Measurements from ENCODE around the gene PRSS38. TPM values are rescaled to one million over a fixed set of nuclear protein-coding genes. Genes with fewer than 3 reads are reported as not detected.

Gene PRSS38
- total RNA-seq, 1 donor from 2014 or later, result not detected

DNA sequence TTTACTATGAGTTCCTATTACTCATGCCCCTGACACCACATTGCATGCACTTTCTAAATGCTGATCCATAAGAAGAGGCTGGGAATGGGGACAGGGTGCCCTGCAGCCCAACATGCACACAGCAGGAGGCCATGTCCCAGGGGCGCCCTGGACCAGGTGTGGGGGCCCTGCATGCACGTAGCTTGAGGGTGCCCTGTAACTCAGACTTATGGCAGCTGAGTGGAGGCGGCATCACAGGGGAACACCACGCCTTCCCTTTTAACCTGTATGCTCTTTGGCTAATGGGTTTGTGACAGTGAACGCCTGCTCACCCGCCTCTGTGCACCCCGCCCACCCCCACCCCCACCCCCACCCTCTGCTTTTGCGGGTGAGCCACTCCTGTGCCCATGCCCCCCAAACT is 44.1 kb upstream of the PRSS38 start:
- H3K27me3 Mint-ChIP-seq (ENCODE audit: unreplicated experiment), result peaks cover 12% of the 10 kb centered on the region
- TF ChIP-seq, protein P1, sequence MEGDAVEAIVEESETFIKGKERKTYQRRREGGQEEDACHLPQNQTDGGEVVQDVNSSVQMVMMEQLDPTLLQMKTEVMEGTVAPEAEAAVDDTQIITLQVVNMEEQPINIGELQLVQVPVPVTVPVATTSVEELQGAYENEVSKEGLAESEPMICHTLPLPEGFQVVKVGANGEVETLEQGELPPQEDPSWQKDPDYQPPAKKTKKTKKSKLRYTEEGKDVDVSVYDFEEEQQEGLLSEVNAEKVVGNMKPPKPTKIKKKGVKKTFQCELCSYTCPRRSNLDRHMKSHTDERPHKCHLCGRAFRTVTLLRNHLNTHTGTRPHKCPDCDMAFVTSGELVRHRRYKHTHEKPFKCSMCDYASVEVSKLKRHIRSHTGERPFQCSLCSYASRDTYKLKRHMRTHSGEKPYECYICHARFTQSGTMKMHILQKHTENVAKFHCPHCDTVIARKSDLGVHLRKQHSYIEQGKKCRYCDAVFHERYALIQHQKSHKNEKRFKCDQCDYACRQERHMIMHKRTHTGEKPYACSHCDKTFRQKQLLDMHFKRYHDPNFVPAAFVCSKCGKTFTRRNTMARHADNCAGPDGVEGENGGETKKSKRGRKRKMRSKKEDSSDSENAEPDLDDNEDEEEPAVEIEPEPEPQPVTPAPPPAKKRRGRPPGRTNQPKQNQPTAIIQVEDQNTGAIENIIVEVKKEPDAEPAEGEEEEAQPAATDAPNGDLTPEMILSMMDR (IDR thresholded peaks at IDR 0.05; ENCODE audit: partially characterized antibody, unreplicated experiment), result no peak
- H3K4me1 Mint-ChIP-seq (ENCODE audit: low read depth, unreplicated experiment), result peaks cover 22% of the 10 kb centered on the region
- H3K27ac Mint-ChIP-seq (ENCODE audit: unreplicated experiment), result no peak overlapping the region
- no peak overlapping the region for H3K4me3 Mint-ChIP-seq (ENCODE audit: unreplicated experiment)
- no peak for DNase-seq
- peaks cover 12% of the 10 kb centered on the region for H3K9me3 Mint-ChIP-seq (ENCODE audit: unreplicated experiment)
- peaks cover 8% of the 10 kb centered on the region for H3K36me3 Mint-ChIP-seq (ENCODE audit: unreplicated experiment)

DNA sequence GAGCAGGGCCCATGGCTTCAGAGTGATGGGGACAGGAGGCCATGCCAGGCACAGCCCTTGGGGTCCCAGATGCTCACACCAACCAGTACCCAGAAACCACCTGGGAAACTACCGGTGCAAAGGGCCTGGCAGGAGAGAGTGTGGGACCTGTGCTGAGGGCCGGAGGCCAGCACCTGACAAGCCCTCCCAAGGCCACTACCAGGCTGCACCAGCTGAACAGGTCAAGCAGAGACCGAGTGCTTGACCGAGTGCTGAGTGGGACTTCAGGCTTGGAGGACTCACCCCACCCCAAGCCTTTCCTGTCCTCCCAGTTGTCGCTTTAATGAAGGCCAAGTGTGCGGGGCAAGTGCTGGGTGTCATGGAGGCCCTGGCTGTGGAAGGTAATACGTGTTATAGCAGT is 43.7 kb upstream of the PRSS38 start:
- Mint-ChIP-seq H3K36me3 (ENCODE audit: unreplicated experiment) (peaks cover 8% of the 10 kb centered on the region), H3K4me1 (ENCODE audit: low read depth, unreplicated experiment) (peaks cover 20% of the 10 kb centered on the region), H3K4me3 (ENCODE audit: unreplicated experiment) (no peak overlapping the region), H3K27ac (ENCODE audit: unreplicated experiment) (no peak overlapping the region), H3K9me3 (ENCODE audit: unreplicated experiment) (peaks cover 12% of the 10 kb centered on the region), H3K27me3 (ENCODE audit: unreplicated experiment) (peaks cover 12% of the 10 kb centered on the region)
- TF ChIP-seq, protein P1 (IDR thresholded peaks at IDR 0.05; ENCODE audit: partially characterized antibody, unreplicated experiment), result no peak
- DNase-seq, result no peak

DNA sequence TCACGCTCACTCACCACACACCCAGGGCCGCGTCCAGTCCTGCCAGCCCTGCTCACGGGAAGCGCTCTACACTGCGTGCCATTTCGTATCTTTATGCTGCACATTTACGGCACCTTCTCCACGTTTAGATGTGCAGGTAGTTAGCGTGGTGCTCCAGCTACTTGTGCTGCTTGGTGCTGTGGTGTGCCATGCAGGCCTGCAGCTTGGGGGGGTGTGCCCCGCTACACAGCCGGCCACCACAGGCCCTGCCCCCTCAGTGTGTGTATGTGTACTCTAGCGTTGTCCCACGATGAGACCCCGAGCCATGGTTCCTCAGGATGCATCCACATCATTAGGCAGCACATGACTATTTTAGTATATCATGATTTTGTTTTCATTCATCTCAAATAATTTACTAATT is 41.9 kb upstream of the PRSS38 start:
- H3K27me3 Mint-ChIP-seq (ENCODE audit: unreplicated experiment), result peaks cover 10% of the 10 kb centered on the region
- DNase-seq, result no peak
- no peak overlapping the region for H3K27ac Mint-ChIP-seq (ENCODE audit: unreplicated experiment)
- TF ChIP-seq, protein P1 (IDR thresholded peaks at IDR 0.05; ENCODE audit: partially characterized antibody, unreplicated experiment), result no peak
- H3K4me1 Mint-ChIP-seq (ENCODE audit: low read depth, unreplicated experiment), result peaks cover 16% of the 10 kb centered on the region
- peaks cover 7% of the 10 kb centered on the region for H3K9me3 Mint-ChIP-seq (ENCODE audit: unreplicated experiment)
- no peak overlapping the region for H3K4me3 Mint-ChIP-seq (ENCODE audit: unreplicated experiment)
- H3K36me3 Mint-ChIP-seq (ENCODE audit: unreplicated experiment), result peaks cover 7% of the 10 kb centered on the region

DNA sequence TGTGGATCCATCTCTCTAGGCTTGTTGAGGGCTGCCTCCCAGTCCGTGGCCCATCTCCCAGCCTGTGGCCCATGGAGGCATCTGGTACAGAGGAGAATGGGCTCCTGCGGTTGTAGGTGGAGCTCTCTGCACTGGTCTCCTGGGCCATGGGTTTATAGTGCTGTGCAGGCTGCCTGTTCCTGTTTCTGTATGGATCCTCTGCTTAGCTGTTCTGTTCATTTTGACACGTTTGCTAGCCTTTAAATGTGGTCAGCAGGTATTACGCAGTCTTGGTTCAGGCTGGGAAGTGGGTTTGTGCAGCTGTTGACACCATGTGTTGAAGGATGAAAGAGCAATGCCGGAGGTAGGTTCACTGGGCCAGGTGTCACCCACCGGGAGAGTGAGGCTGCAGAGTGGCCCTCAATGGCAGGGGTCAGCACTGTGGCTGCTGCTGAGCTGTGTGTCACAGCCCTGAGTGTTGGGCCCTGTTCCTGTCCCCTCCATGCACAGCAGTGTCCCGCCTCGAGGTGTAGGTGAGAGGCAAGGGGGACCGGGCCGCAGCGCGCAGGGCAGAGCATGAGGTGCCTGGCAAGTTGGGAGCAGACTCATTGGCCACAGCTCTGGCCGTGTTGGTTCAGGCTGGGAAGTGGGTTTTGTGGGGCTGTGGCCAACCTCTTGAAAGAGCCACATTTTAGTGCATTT is 41.3 kb upstream of the PRSS38 start:
- Mint-ChIP-seq H3K27ac (ENCODE audit: unreplicated experiment) (no peak overlapping the region), H3K27me3 (ENCODE audit: unreplicated experiment) (peaks cover 10% of the 10 kb centered on the region), H3K36me3 (ENCODE audit: unreplicated experiment) (peaks cover under 1% of the 10 kb centered on the region), H3K4me1 (ENCODE audit: low read depth, unreplicated experiment) (peaks cover 16% of the 10 kb centered on the region), H3K4me3 (ENCODE audit: unreplicated experiment) (no peak overlapping the region), H3K9me3 (ENCODE audit: unreplicated experiment) (peaks cover 6% of the 10 kb centered on the region)
- TF ChIP-seq, protein P1 (IDR thresholded peaks at IDR 0.05; ENCODE audit: partially characterized antibody, unreplicated experiment), result no peak
- no peak for DNase-seq

DNA sequence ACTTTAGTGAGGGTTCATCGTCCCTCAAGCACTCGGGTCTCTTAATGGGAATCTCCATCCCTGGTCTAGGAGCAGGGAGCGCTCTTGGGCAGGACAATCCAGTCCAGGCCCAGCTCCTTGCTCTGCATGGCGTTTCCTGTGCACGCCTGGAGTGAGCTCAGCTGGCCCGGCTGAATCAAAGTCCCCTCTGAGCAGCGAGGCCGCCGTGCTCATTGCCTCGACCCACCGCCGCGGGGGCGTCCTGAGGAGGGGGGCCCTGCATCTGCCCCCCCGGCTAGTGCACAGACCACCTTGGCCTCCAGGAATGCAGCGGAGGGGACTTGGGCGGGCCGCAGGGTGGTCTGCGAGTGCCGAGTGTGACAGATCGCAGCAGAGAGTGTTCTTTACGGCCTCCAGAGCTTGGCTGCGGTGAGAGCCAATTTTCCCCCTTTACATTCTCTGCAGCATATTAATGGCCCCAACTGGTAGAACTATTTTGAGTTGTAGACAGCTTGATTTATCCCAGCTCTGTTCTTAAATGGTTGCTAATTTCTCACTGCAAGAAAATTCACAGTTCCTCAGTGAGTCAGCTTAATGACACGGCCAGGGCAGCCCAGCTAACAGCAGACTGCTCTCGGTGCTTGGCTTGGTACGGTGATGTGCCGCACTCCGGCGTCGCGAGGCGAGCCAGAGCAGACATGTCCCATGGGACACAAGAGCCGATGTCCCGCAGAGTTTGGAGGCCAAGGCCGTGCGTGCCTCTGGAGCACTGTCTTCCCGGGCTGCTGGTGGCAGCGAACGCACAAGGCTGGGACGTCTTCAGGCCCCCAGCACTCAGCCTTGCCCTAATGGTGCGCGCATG is 40.4 kb upstream of the PRSS38 start:
- DNase-seq, result no peak
- H3K27me3 Mint-ChIP-seq (ENCODE audit: unreplicated experiment), result peaks cover 10% of the 10 kb centered on the region
- H3K4me1 Mint-ChIP-seq (ENCODE audit: low read depth, unreplicated experiment), result peaks cover 13% of the 10 kb centered on the region
- no peaks in the 10 kb centered on the region for H3K36me3 Mint-ChIP-seq (ENCODE audit: unreplicated experiment)
- peaks cover 8% of the 10 kb centered on the region for H3K9me3 Mint-ChIP-seq (ENCODE audit: unreplicated experiment)
- no peak overlapping the region for H3K4me3 Mint-ChIP-seq (ENCODE audit: unreplicated experiment)
- TF ChIP-seq, protein P1 (IDR thresholded peaks at IDR 0.05; ENCODE audit: partially characterized antibody, unreplicated experiment), result no peak
- H3K27ac Mint-ChIP-seq (ENCODE audit: unreplicated experiment), result no peak overlapping the region

Measured in glutamatergic neuron (in vitro differentiated cells).